ENCODE data around the gene KRTAP12-1.

- TF ChIP-seq EZH2phosphoT487 (IDR thresholded peaks at IDR 0.05; ENCODE audit: borderline replicate concordance): no peak
- no peak for TF ChIP-seq CTCF (conservative IDR thresholded peaks at IDR 0.05; ENCODE audit: low read length)
Measured at GRCh38 chr21:44695184-44695583, 13.2 kb upstream of the KRTAP12-1 start.
